IMR-90 (cell line): ENCODE data around the gene TPX2. TPM values are rescaled to one million over a fixed set of nuclear protein-coding genes. Genes with fewer than 3 reads are reported as not detected.
A peak's percentile ranks its signal among the peaks of the same experiment; 100 is the strongest.

ENCODE experiments used
- ATAC-seq: fragments of 200-7000 bp; cut with Tn5 transposase; 2 replicates; pipeline ENCODE4 v1.9.1; 2020; ENCODE audit warnings: low read depth, mild to moderate bottlenecking, moderate library complexity
- BruUV-seq: library from RNA; stranded (reverse); fragments of 400-500 nt; replicated peaks from 2 replicates; lab custom pipeline; 2021; lab: Mats Ljungman, UMichigan
- CTCF ChIA-PET: fragments of 300-600 bp; formaldehyde crosslinking; extraction: SDS; loops from one replicate; lab custom pipeline; 2021; ENCODE audit warnings: antibody characterized with exemption; lab: Yijun Ruan, JAX
- POLR2A ChIA-PET: fragments of 300-600 bp; sonication (Branson Sonifier 250); formaldehyde crosslinking; loops from one replicate; lab custom pipeline; 2022; ENCODE audit warnings: antibody characterized with exemption; ENCODE audit not compliant: unreplicated experiment; lab: Charles Lee
- DNase-seq: peaks from one replicate; pipeline ENCODE4 v3.0.0; 2013
- H2AFZ ChIP-seq: replicated peaks from 2 replicates; pipeline ENCODE3; 2013; ENCODE audit warnings: low read length, mild to moderate bottlenecking; ENCODE audit not compliant: poor library complexity
- H2AK5ac ChIP-seq: 2 replicates; pipeline ENCODE4 v1.6.1; 2013; ENCODE audit warnings: low read depth, low read length, inconsistent platforms
- H2AK9ac ChIP-seq: replicated peaks from 2 replicates; pipeline ENCODE3; 2013; ENCODE audit warnings: mild to moderate bottlenecking, low read depth, low read length, moderate library complexity; ENCODE audit not compliant: poor library complexity
- H2BK120ac ChIP-seq: 2 replicates; pipeline ENCODE4 v1.6.1; 2013; ENCODE audit warnings: low read depth, low read length, inconsistent platforms
- H2BK15ac ChIP-seq: 3 replicates; pipeline ENCODE4 v1.6.1; 2013; ENCODE audit warnings: low read depth, low read length, inconsistent platforms
- H2BK20ac ChIP-seq: 2 replicates; pipeline ENCODE4 v1.6.1; 2013; ENCODE audit warnings: low read depth, mild to moderate bottlenecking, inconsistent platforms, low read length, moderate library complexity
- H2BK5ac ChIP-seq: 2 replicates; pipeline ENCODE4 v1.6.1; 2013; ENCODE audit warnings: mild to moderate bottlenecking, low read depth, low read length, inconsistent platforms; ENCODE audit not compliant: poor library complexity, severe bottlenecking
- H3K14ac ChIP-seq: replicated peaks from 2 replicates; pipeline ENCODE4 v1.6.1; 2013; ENCODE audit warnings: low read depth, low read length, inconsistent platforms
- H3K18ac ChIP-seq: 2 replicates; pipeline ENCODE4 v1.6.1; 2013; ENCODE audit warnings: low read depth, low read length, control low read depth
- H3K23ac ChIP-seq: 2 replicates; pipeline ENCODE4 v1.6.1; 2013; ENCODE audit warnings: low read depth, low read length, inconsistent platforms
- H3K27ac ChIP-seq: 2 replicates; pipeline ENCODE4 v1.5.1; 2013; ENCODE audit warnings: mild to moderate bottlenecking, control low read depth, low read length; ENCODE audit not compliant: insufficient read depth
- H3K27me3 ChIP-seq: 2 replicates; pipeline ENCODE4 v1.6.1; 2013; ENCODE audit warnings: low read length; ENCODE audit not compliant: control insufficient read depth, insufficient read depth
- H3K36me3 ChIP-seq: 2 replicates; pipeline ENCODE4 v1.6.1; 2013; ENCODE audit warnings: low read length, mixed read lengths; ENCODE audit not compliant: control insufficient read depth, insufficient read depth
- H3K4ac ChIP-seq: 2 replicates; pipeline ENCODE4 v1.6.1; 2013; ENCODE audit warnings: low read depth, low read length, inconsistent platforms
- H3K4me1 ChIP-seq: 2 replicates; pipeline ENCODE4 v1.6.1; 2013; ENCODE audit warnings: low read length, mixed read lengths; ENCODE audit not compliant: control insufficient read depth, insufficient read depth
- H3K4me2 ChIP-seq: 2 replicates; pipeline ENCODE4 v1.6.1; 2013; ENCODE audit warnings: low read depth, mild to moderate bottlenecking, control low read depth, low read length, moderate library complexity
- H3K4me3 ChIP-seq: 2 replicates; pipeline ENCODE4 v1.5.1; 2013; ENCODE audit warnings: low read depth, mild to moderate bottlenecking, control low read depth, low read length, moderate library complexity; ENCODE audit not compliant: insufficient read depth
- H3K56ac ChIP-seq: 2 replicates; pipeline ENCODE4 v1.6.1; 2013; ENCODE audit warnings: low read length, inconsistent platforms; ENCODE audit not compliant: insufficient read depth; ENCODE audit errors: extremely low read depth
- H3K79me1 ChIP-seq, 2 experiments: 2 replicates each; pipeline ENCODE4 v1.6.1; 2013; ENCODE audit warnings: low read length in 2 of 2, inconsistent platforms in 1 of 2, low read depth in 1 of 2
- H3K9ac ChIP-seq: 2 replicates; pipeline ENCODE4 v1.6.1; 2013; ENCODE audit warnings: low read depth, low read length, control low read depth
- H3K9me1 ChIP-seq: 2 replicates; pipeline ENCODE4 v1.6.1; 2013; ENCODE audit warnings: low read length, inconsistent platforms; ENCODE audit not compliant: insufficient read depth
- H3K9me3 ChIP-seq: 2 replicates; pipeline ENCODE4 v1.6.1; 2013; ENCODE audit warnings: low read length; ENCODE audit not compliant: control insufficient read depth, insufficient read depth
- H4K20me1 ChIP-seq: 2 replicates; pipeline ENCODE4 v1.6.1; 2013; ENCODE audit warnings: low read length, inconsistent platforms; ENCODE audit not compliant: insufficient read depth
- H4K5ac ChIP-seq: 2 replicates; pipeline ENCODE4 v1.6.1; 2013; ENCODE audit warnings: mild to moderate bottlenecking, low read depth, low read length, control low read depth
- H4K8ac ChIP-seq, 2 experiments: 2 replicates each; pipeline ENCODE4 v1.6.1; 2013; ENCODE audit warnings: low read depth in 2 of 2, low read length in 2 of 2, control low read depth in 1 of 2, inconsistent platforms in 1 of 2
- H4K91ac ChIP-seq: 2 replicates; pipeline ENCODE4 v1.6.1; 2013; ENCODE audit warnings: low read depth, low read length, inconsistent platforms; ENCODE audit not compliant: insufficient read depth
- BHLHE40 ChIP-seq: fragments of 150-350 bp; IDR thresholded peaks from 2 replicates; pipeline ENCODE4 v1.6.1; 2016; ENCODE audit warnings: mild to moderate bottlenecking, low read depth, low read length
- CEBPB ChIP-seq: IDR thresholded peaks from 2 replicates; pipeline ENCODE4 v1.6.1; 2012; ENCODE audit warnings: low read depth, low read length, improper control_type of control experiment
- CHD1 ChIP-seq: IDR thresholded peaks from 2 replicates; pipeline ENCODE4 v1.6.1; 2012; ENCODE audit warnings: low read depth, low read length, improper control_type of control experiment
- MXI1 ChIP-seq: IDR thresholded peaks from 2 replicates; pipeline ENCODE4 v1.6.1; 2012; ENCODE audit warnings: low read depth, mild to moderate bottlenecking, low read length, moderate library complexity, borderline replicate concordance
- POLR2A ChIP-seq: IDR thresholded peaks from 2 replicates; pipeline ENCODE4 v1.6.1; 2012; ENCODE audit warnings: mild to moderate bottlenecking, low read depth, low read length
- RAD21 ChIP-seq: IDR thresholded peaks from 2 replicates; pipeline ENCODE4 v1.6.1; 2012; ENCODE audit warnings: low read length, improper control_type of control experiment
- SMC3 ChIP-seq: fragments of 150-350 bp; IDR thresholded peaks from 2 replicates; pipeline ENCODE4 v1.6.1; 2016; ENCODE audit warnings: low read depth, mild to moderate bottlenecking, antibody characterized with exemption, low read length, moderate library complexity
- WGBS, 2 experiments: methylation state at CpG; one replicate each; pipeline versions ENCODE4 v1.1.5 to v1.1.7; 2013; ENCODE audit warnings: missing lambda C conversion rate in 2 of 2; ENCODE audit not compliant: insufficient read length in 1 of 2; ENCODE audit errors: extremely low coverage in 2 of 2; 5-methylcytosine and 5-hydroxymethylcytosine counted together
- dilution Hi-C: fragments of 300-500 bp; cut with HindIII; formaldehyde crosslinking; loops from one replicate; pipeline ENCODE4 v1.14.3; 2018; ENCODE audit warnings: low sequenced_read_pairs; ENCODE audit not compliant: unreplicated experiment
- in situ Hi-C: fragments of 300-500 bp; cut with MboI; formaldehyde crosslinking; loops from 3 replicates; pipeline ENCODE4 v1.14.3; 2019; ENCODE audit warnings: low sequenced_read_pairs, inconsistent platforms, mixed read lengths
- intact Hi-C: fragments of 100-400 bp; cut with micrococcal nuclease; formaldehyde crosslinking; loops from 2 replicates; pipeline ENCODE4 v1.10.0; 2022
- polyA plus RNA-seq, 3 experiments: library from polyadenylated mRNA; depleted of rRNA; stranded (reverse); fragments of >200 nt; gene quantifications; 2 replicates each; pipeline ENCODE4 v1.2.3, GENCODE V29; 2012; ENCODE audit warnings: low replicate concordance in 1 of 3
- total RNA-seq: library from RNA; depleted of rRNA; stranded (reverse); fragments of >200 nt; gene quantifications from 2 replicates; pipeline ENCODE4 v1.2.3, GENCODE V29; 2012
- TF ChIP-seq, protein P1 (sequence below): fragments of 150-350 bp; IDR thresholded peaks from 2 replicates; pipeline ENCODE4 v1.6.1; 2016; ENCODE audit warnings: low read depth, mild to moderate bottlenecking, low read length, moderate library complexity, borderline replicate concordance
- TF ChIP-seq, protein P2 (sequence below): fragments of 150-350 bp; IDR thresholded peaks from 2 replicates; pipeline ENCODE4 v1.6.1; 2017; ENCODE audit warnings: mild to moderate bottlenecking, antibody characterized with exemption, low read length, low read depth

TPX2 gene
- total and polyA plus RNA-seq, 2 of the 4 experiments (the other 2 are of a cell fraction): 28.5 to 72.2 TPM

DNA sequence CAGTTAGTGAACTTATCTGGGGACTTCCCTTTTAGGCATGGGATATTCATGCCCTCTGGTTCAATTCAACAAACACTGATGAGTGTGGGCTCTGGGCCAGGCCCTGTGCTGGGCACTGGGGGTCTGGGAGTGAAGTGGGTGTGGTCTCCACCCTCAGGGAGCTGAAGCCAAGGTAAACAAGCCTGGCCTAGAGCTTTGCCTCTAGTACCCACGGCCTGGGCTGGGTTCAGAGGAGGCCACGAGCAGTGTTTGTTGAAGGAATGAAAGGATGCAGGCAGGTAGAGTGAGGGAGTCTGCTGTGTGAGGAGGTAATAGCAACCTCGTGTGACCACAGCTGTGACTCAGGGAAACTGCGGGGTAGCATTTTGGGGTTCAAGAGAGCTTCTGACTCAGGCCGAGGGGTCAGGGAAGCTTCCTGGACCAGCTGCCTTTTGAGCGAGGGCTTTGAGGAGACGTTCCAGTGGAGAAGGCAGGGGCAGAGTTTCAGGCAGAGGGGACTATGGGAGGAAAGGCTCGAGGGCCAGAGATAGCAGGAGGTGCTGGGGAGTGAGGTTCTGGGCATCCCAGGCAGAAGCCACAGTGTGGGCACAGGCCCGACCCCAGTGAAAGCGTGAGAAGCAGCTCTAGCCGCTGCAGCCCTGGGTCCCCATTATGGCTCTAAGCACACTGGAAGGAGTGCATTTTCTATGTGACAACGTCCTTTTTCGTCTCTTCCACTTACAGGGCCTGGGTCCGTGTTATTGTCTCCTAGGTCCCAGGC is 85.6 kb downstream of the TPX2 start (continued):
- TF ChIP-seq, protein P1, sequence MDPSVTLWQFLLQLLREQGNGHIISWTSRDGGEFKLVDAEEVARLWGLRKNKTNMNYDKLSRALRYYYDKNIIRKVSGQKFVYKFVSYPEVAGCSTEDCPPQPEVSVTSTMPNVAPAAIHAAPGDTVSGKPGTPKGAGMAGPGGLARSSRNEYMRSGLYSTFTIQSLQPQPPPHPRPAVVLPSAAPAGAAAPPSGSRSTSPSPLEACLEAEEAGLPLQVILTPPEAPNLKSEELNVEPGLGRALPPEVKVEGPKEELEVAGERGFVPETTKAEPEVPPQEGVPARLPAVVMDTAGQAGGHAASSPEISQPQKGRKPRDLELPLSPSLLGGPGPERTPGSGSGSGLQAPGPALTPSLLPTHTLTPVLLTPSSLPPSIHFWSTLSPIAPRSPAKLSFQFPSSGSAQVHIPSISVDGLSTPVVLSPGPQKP: no peak

DNA sequence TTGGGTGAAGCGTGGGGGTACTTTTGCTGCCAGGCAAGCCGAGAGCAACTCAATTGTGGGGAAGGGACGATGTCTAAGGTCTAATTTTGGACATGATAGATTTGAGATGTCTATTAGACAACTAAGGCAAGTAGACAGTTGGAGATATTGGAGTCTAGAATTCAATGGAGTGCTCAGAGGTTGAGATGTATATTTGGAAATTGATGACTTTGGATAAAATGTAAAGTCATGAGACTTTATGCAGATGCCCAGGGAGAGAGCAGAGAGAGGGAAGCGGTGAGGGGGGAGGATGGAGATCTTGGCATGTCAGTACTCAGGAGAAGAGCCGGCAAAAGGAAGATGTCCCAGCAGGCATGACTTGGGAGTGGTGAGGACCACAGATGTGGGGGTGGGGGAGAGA is 87.0 kb downstream of the TPX2 start:
- Histone ChIP-seq H2BK120ac (no peak overlapping the region), H3K9me1 (0 out of 2 replicates have a peak, but pooled peaks cover 3% of the 10 kb centered on the region), H2BK5ac (no peak overlapping the region), H2AK9ac (no peak overlapping the region), H3K9ac (no peak overlapping the region), H2AFZ (peak overlapping the region; percentile 10), H4K8ac (no peak overlapping the region), H3K27me3 (peaks cover 5% of the 10 kb centered on the region), H3K4me1 (no peaks in the 10 kb centered on the region), H3K14ac (no peak overlapping the region), H3K36me3 (no peaks in the 10 kb centered on the region), H2BK20ac (no peak overlapping the region), H4K5ac (no peak overlapping the region), H3K9me3 (no peaks in the 10 kb centered on the region), H3K4ac (no peak overlapping the region), H3K56ac (no peak overlapping the region), H2AK5ac (no peak overlapping the region), H2BK15ac (no peak overlapping the region), H3K4me3 (no peak overlapping the region), H3K23ac (no peak overlapping the region), H3K4me2 (no peak overlapping the region), H4K91ac (no peak overlapping the region), H4K20me1 (no peaks in the 10 kb centered on the region), H3K79me1 (no peaks in the 10 kb centered on the region; a peak in 1 of 4 replicates), H3K27ac (no peak overlapping the region), H3K18ac (no peak overlapping the region)
- dilution Hi-C loops (no loop called here), in situ Hi-C loops (loop anchor here (10.0 to 25.0 kb wide), 3 partner anchors 129 to 836 kb away; partner anchors contain the start of genes C20orf203 and PDRG1), intact Hi-C loops (no loop called here)
- DNase-seq: no peak
- TF ChIP-seq, protein P2, sequence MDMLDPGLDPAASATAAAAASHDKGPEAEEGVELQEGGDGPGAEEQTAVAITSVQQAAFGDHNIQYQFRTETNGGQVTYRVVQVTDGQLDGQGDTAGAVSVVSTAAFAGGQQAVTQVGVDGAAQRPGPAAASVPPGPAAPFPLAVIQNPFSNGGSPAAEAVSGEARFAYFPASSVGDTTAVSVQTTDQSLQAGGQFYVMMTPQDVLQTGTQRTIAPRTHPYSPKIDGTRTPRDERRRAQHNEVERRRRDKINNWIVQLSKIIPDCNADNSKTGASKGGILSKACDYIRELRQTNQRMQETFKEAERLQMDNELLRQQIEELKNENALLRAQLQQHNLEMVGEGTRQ: no peak
- TF ChIP-seq MXI1: no peak
- TF ChIP-seq RAD21: no peak
- TF ChIP-seq CHD1: no peak
- no peak for TF ChIP-seq SMC3
- TF ChIP-seq POLR2A: no peak
- no peak for TF ChIP-seq CEBPB
- no peak for TF ChIP-seq BHLHE40
- ChIA-PET CTCF (no interaction called here), POLR2A (no interaction called here)
- 96% methylated on average over 4 of the region's 5 CpGs; no CpG with 5 or more reads in 1 of the 2 experiments for WGBS, 2 experiments
- no TSS peak for BruUV-seq
- no peak for ATAC-seq
